M059J (cell line): ENCODE results near the gene KCTD15. TPM values are rescaled to one million over a fixed set of nuclear protein-coding genes. Genes with fewer than 3 reads are reported as not detected.

Source experiments
- DNase-seq: peaks from one replicate; pipeline ENCODE4 v3.0.0-alpha.2; 2012; ENCODE audit warnings: low read depth
- total RNA-seq: library from RNA; depleted of rRNA; stranded (reverse); fragments of >200 nt; shearing (Covaris generic); gene quantifications from 2 replicates; pipeline ENCODE4 v1.2.3, GENCODE V29; 2014

Gene KCTD15
- total RNA-seq, 1 experiment from 2014 or later: 26.6 TPM

GRCh38 chr19:33771384-33772101 lies 25.1 kb upstream of the KCTD15 start:
- DNase-seq: peak; percentile 58

- no peak for DNase-seq
These were observed 24.4 kb upstream of the KCTD15 start for GRCh38 chr19:33772102-33772857.

GRCh38 chr19:33772858-33773180 lies 23.9 kb upstream of the KCTD15 start:
- DNase-seq: no peak

- no peak for DNase-seq
These were observed 22.7 kb upstream of the KCTD15 start for GRCh38 chr19:33773704-33774624.

- no peak for DNase-seq
These were observed 21.9 kb upstream of the KCTD15 start for GRCh38 chr19:33774751-33775150.

- DNase-seq: no peak
These were observed 20.8 kb upstream of the KCTD15 start for GRCh38 chr19:33775731-33776487.

- DNase-seq: no peak
These were observed 19.3 kb upstream of the KCTD15 start for GRCh38 chr19:33777351-33777750.

GRCh38 chr19:33777753-33778088 lies 18.9 kb upstream of the KCTD15 start:
- DNase-seq: no peak

- DNase-seq: peak; percentile 56
These were observed 18.4 kb upstream of the KCTD15 start for GRCh38 chr19:33778089-33778791.

GRCh38 chr19:33779849-33780248 lies 16.8 kb upstream of the KCTD15 start:
- no peak for DNase-seq

GRCh38 chr19:33780251-33780650 lies 16.4 kb upstream of the KCTD15 start:
- DNase-seq: no peak

- DNase-seq: no peak
These were observed 15.9 kb upstream of the KCTD15 start for GRCh38 chr19:33780746-33781145.

- DNase-seq: no peak
These were observed 15.2 kb upstream of the KCTD15 start for GRCh38 chr19:33781415-33781935.

- peak; percentile 38 for DNase-seq
These were observed 14.7 kb upstream of the KCTD15 start for GRCh38 chr19:33781996-33782395.

- peak; percentile 73 for DNase-seq
These were observed 12.2 kb upstream of the KCTD15 start for GRCh38 chr19:33784432-33784831.

- DNase-seq: peak; percentile 58
These were observed 10.9 kb upstream of the KCTD15 start for GRCh38 chr19:33785795-33786194.

GRCh38 chr19:33788676-33789075 lies 8.0 kb upstream of the KCTD15 start:
- no peak for DNase-seq

- DNase-seq: no peak
These were observed 7.3 kb upstream of the KCTD15 start for GRCh38 chr19:33789344-33789743.

- no peak for DNase-seq
These were observed 1.8 kb upstream of the KCTD15 start for GRCh38 chr19:33794683-33795369.
